Left hindlimb (tissue), 1 donor: ENCODE results near the gene ADA.
A peak's percentile ranks its signal among the peaks of the same experiment; 100 is the strongest.

Experiments used
- DNase-seq: peaks from one replicate; pipeline ENCODE4 v3.0.0-alpha.2; 2018

The ADA gene

GRCh38 chr20:44573501-44573869 lies 78.0 kb downstream of the ADA start:
- no peak for DNase-seq

- DNase-seq: peak; percentile 53
Observed at GRCh38 chr20:44572551-44573500, 78.7 kb downstream of the ADA start.

GRCh38 chr20:44571362-44571988 lies 80.0 kb downstream of the ADA start:
- no peak for DNase-seq

- DNase-seq: no peak
Observed at GRCh38 chr20:44570367-44570766, 81.1 kb downstream of the ADA start.
